GM18870 (cell line): ENCODE data around the gene PASD1.
"Not testable (repeated sequence)": the region's sequence is repeated elsewhere in the genome, so short reads cannot be mapped to it uniquely, and the experiment has no call there.

Experiments
- ATAC-seq: cut with Tn5 transposase; IDR thresholded peaks from one replicate; pipeline ENCODE4 v1.9.1; 2021; ENCODE audit warnings: moderate library complexity; ENCODE audit not compliant: unreplicated experiment

PASD1 gene

GRCh38 chrX:151563449-151563848 lies at the start of gene PASD1:
Gene PASD1, plus strand, starts transcription at chrX:151563675. Its CDS starts 37,879 bp downstream, at chrX:151601554.
- ATAC-seq = no peak

- no peak for ATAC-seq
Measured at GRCh38 chrX:151515237-151515636, 48.2 kb upstream of the PASD1 start.

- no peak for ATAC-seq
Measured at GRCh38 chrX:151516538-151517187, 46.8 kb upstream of the PASD1 start.

- no peak for ATAC-seq
Measured at GRCh38 chrX:151517421-151517820, 46.1 kb upstream of the PASD1 start.

- no peak for ATAC-seq
Measured at GRCh38 chrX:151523351-151523750, 40.1 kb upstream of the PASD1 start.

GRCh38 chrX:151536571-151536970 lies 26.9 kb upstream of the PASD1 start:
- no peak for ATAC-seq

GRCh38 chrX:151537572-151537971 lies 25.9 kb upstream of the PASD1 start:
- no peak for ATAC-seq

GRCh38 chrX:151538190-151539122 lies 25.0 kb upstream of the PASD1 start:
- no peak for ATAC-seq

- ATAC-seq = peak; percentile 75
Measured at GRCh38 chrX:151543706-151544105, 19.8 kb upstream of the PASD1 start.

- ATAC-seq = not testable (repeated sequence)
Measured at GRCh38 chrX:151546226-151546625, 17.2 kb upstream of the PASD1 start.

GRCh38 chrX:151551176-151551575 lies 12.3 kb upstream of the PASD1 start:
- ATAC-seq = not testable (repeated sequence)

- no peak for ATAC-seq
Measured at GRCh38 chrX:151552743-151553142, 10.7 kb upstream of the PASD1 start.

- not testable (repeated sequence) for ATAC-seq
Measured at GRCh38 chrX:151555301-151555700, 8.2 kb upstream of the PASD1 start.

GRCh38 chrX:151562485-151562884 lies 990 bp upstream of the PASD1 start:
- not testable (repeated sequence) for ATAC-seq

GRCh38 chrX:151563003-151563402 lies 472 bp upstream of the PASD1 start:
- ATAC-seq = not testable (repeated sequence)

- no peak for ATAC-seq
Measured at GRCh38 chrX:151564035-151564434, 560 bp downstream of the PASD1 start.

GRCh38 chrX:151566872-151567271 lies 3.4 kb downstream of the PASD1 start:
- not testable (repeated sequence) for ATAC-seq

- no peak for ATAC-seq
Measured at GRCh38 chrX:151570561-151570960, 7.1 kb downstream of the PASD1 start.

- not testable (repeated sequence) for ATAC-seq
Measured at GRCh38 chrX:151593384-151593783, 29.9 kb downstream of the PASD1 start.

- ATAC-seq = no peak
Measured at GRCh38 chrX:151596282-151596681, 32.8 kb downstream of the PASD1 start.

- no peak for ATAC-seq
Measured at GRCh38 chrX:151604931-151605330, 41.5 kb downstream of the PASD1 start.

- ATAC-seq = no peak
Measured at GRCh38 chrX:151609222-151609621, 45.7 kb downstream of the PASD1 start.
